HG03095 (cell line): ENCODE results near the gene SPAG17.

Source experiments
- ATAC-seq: cut with Tn5 transposase; IDR thresholded peaks from one replicate; pipeline ENCODE4 v1.9.1; 2021; ENCODE audit warnings: moderate library complexity; ENCODE audit not compliant: unreplicated experiment

Gene SPAG17

DNA sequence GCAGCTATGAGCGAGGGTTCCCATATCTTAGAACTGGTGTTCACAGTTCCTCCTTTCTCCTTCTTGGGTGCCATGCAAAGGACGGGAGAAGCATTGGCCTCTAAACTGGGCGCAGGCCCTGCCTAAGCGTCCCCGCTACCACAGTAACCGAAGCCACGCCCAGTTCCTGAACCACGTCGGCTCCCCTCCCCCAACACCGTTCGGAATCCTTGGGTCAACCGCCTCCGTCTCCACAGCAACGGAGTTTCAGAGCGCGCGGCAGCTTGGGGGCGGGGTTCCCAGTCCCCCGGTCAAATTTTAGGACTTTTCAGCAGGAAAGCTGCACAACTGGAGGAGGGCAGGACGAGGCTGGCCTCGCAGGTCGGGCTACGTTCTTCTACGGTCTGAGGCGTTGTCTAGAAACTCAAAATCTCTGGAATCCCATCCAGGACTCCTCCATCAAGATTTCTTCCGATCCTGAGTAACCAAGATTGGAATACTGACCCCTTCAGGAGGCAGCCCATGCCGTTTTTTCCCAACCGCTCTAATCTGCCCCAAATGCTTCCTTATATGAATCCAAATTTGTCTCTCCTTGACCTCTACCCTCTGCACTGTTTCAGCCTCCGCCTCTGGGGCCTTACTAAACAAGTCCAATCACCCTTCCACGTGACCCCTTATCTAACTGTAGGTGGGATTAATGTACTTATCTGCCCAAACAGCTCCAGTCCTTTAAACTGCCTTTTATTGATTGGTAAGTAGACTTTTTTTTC is at the start of gene SPAG17:
TSS of gene SPAG17 (minus strand) at position 145 of the 749 bp plus-strand sequence. CDS start at position 74, 71 bp downstream.
- no peak for ATAC-seq

DNA sequence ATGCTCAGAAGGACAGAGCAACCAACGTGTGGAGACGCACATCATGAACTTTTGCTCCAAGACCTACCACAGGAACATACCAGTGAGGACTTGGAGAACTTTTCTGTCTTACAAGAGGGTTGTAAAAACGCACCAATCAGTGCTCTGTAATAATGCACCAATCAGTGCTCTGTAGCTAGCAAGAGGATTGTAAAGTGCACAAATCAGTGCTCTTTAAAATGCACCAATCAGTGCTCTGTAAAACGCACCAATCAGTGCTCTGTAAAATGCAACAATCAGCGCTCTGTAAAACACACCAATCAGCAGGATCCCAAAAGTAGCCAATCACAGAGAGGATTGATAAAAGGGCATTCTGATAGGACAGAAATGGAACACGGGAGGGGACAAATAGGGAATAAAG is 40.4 kb upstream of the SPAG17 start:
- ATAC-seq, result no peak

DNA sequence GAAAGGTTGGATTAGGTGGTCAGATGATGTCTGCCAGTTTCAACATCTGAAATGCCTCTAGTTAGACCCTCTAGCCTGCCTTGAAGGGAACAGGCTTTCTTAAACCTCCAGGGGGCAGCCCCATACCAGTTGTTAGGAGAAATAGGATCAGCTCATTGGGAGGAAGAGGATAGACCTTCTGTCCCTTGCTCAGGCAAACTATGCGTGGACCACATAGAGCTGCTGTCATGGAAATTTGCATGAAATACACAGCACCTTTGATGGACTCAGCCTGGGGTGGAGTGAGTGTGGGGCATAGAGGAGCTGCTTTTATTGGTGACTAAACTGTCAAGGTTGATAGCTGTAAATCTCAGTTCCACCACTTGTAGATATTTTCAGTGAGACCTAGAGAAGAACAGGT is 38.4 kb upstream of the SPAG17 start:
- ATAC-seq, result no peak

DNA sequence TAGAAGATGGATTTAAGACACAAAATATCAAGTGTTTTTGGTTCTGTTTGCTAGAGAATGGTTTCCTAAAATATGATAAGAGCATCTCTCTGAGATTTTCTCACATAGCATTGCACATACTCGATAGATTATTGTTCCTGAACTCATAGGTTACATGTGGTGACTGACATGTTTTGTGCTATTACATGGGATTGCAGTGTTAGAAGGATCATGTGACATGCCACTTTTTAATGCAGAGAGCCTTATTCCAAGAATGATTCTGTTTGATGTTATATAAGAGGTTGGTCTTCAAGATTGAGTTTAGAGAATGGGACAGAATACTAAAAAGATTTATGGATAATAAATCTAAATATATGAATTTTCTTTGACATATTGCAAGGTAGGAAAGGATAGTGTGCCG is 34.4 kb upstream of the SPAG17 start:
- ATAC-seq, result no peak

DNA sequence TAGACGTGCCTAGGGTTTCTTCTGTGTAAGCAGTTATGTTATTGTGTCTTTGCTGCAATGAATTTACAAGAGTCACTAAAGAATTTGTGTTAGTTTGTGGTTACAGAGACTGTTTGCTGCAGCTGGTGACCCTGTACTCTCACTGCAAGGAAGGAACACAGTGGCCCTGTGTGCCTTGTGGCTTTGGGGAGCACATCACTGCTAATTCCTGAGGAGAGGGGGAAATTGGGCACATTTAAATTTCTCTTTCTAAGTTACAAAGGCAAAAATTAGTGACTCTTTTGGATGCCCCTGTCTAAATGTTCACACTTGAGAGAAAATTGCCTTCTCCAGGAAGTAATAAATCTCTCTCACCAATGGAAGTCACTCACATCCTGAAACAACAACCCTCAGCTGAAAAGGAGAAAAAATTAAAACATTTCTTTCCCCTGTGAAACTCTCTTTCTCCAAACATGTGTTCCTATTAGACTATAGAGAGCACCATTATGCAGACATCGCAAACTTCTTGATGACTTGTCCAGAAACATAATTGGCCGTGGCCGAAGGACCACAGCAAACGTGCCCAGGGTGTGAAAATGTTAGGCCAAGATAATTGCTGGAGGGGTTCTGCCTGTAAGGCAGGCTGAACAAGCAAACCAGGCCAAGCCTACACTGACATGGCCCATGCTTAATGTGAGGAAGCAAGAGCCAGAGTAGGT is 32.3 kb upstream of the SPAG17 start:
- no peak for ATAC-seq

GRCh38 chr1:118214866-118215265 is 29.8 kb upstream of the SPAG17 start:
- no peak for ATAC-seq

- ATAC-seq, result no peak
Observed at GRCh38 chr1:118210723-118211110, 25.7 kb upstream of the SPAG17 start.

GRCh38 chr1:118210051-118210722 is 25.2 kb upstream of the SPAG17 start:
- ATAC-seq, result no peak

GRCh38 chr1:118209648-118210047 is 24.6 kb upstream of the SPAG17 start:
- ATAC-seq, result no peak

GRCh38 chr1:118206966-118207365 is 21.9 kb upstream of the SPAG17 start:
- ATAC-seq, result no peak

GRCh38 chr1:118204648-118205047 is 19.6 kb upstream of the SPAG17 start:
- no peak for ATAC-seq

GRCh38 chr1:118204105-118204504 is 19.1 kb upstream of the SPAG17 start:
- no peak for ATAC-seq

DNA sequence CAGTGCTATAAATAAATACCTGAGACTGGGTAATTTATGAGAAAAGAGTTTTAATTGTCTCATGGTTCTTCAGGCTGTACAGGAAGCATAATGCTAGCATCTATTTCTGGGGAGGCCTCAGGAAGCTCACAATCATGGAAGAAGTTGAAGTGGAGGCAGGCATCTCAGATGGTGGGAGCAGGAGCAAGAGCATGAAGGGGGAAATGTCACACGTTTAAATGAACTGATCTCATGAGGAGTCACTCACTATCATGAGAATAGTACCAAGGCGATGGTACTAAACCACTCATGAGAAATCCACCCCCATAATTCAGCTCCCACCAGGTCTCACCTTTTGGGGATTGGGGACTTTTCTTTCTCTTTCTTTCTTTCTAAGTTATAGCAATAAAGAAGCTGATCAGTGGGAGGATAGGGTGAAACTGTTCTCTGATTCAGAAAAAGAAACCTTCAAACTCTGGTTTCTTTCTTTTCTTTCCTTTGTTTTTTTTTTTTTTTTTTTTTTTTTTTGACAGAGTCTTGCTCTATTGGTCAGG is 17.1 kb upstream of the SPAG17 start:
- no peak for ATAC-seq

DNA sequence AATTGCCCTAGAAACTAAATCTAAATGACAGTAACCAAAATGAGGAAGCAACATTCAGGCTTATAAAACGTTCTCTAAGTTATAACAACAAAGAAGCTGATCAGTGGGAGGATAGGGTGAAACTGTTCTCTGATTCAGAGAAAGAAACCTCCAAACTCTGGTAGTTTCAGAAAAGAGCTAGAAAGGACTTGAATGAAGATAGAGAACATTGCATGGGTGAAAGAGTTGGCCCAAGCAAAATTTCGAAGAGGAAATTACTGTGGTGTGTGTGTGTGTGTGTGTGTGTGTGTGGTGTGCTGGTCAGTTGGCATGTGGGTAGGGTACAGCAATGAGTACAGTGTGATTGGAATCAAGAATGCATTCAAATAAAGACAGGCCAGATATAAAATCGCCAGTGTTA is 16.5 kb upstream of the SPAG17 start:
- no peak for ATAC-seq

DNA sequence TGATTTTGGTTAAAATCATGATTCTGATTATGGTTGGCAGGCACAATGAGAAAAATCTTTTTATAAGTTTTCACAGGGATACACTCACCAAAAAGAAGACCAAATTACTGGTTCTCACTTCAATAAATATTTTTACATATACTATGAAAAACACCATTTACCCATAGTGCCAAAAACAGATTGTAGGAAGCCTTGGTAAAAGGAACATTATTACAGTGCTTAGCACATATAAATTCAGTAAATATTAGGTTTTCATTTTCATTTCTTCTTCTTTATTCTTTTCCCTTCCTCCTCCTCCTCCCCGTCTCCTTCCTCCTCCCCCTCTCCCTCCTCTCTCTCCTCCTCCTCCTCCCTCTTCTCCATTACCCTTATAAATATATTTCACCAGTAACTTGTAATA is 15.8 kb upstream of the SPAG17 start:
- no peak for ATAC-seq

DNA sequence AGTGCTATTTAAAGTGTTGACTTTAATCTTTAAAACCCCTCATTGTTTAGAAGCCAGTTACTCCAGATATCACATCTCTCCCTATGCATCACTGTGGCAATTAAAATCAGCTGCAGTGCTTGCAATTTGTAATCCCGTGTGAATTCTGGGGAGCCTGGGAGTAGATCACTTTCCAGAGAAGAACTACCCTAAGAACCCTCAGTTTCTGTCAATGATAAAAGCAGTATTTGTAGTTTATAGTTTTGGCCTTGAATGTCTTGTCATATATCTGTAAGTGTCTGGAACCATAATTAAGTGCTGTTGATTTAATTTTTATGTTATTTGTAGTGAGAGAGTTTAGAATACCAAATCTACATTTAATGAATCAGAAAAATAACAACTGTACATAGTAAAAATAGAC is 5.5 kb upstream of the SPAG17 start:
- no peak for ATAC-seq

- ATAC-seq, result no peak
Observed at GRCh38 chr1:118189564-118189963, 4.5 kb upstream of the SPAG17 start.

GRCh38 chr1:118188411-118188810 is 3.4 kb upstream of the SPAG17 start:
- ATAC-seq, result no peak

DNA sequence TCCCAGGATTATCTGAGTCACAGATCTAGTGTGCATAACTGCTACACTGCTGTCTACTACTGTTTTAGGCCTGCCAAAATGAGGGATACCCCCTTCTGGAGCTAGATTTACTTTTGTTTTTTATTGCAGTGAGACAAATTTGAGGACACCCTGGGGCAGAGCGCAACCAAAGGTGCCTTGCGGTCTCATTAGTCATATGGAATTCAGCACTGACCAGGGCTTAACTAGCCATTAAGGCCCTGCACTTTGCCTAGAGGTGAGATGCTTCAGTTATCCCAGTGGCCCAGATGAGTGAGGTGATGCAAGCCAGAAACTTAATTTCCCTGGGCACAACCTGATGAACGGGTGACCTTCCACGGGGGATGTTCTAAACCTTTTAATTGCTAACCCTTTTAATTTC is 998 bp upstream of the SPAG17 start:
- ATAC-seq, result no peak

DNA sequence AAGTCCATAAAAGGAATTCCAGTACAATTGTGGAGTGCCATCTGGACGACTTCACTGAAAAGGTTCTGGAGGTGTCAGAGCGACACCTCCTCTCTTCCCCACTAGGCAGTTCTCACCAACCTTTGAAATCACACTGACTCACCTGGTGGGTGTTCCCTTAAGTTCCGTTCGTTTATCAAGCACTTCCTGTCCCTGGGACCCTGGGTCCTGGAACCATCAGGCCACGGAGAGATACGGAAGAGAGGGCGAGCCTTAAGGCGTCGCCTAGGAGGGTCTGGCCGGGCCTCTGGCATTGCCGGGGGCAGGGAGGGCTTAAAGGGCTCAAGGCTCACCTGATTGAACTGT is 317 bp downstream of the SPAG17 start:
- ATAC-seq, result no peak

DNA sequence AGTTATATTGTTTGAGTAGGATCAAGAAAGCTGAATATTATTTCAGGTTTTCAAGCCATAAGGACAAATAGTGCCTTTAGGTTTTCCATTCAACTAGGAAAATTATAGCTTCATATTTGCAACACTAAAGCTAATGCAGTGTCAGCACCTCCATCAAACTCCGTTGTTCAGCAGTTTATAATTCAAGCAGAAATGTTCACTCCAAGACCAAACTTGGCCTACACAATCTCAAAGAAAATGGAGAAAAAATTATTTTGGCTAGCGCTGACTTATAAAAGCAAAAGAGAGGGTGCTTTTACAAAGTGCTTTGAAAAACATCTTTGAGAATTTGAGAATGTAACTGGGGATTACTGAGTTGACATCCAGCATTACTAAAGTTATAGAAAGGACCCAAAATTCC is 1.4 kb downstream of the SPAG17 start:
- ATAC-seq, result no peak

- ATAC-seq, result no peak
Observed at GRCh38 chr1:118177998-118178397, 7.0 kb downstream of the SPAG17 start.
